Ovary (tissue), 3 donors: ENCODE measurements around the gene CERS6.

Experiments
- EP300 ChIP-seq: sonication (generic); formaldehyde crosslinking; IDR thresholded peaks from one replicate; pipeline ENCODE4 v1.6.1; 2017; ENCODE audit warnings: antibody characterized with exemption
- POLR2A ChIP-seq: fragments of 450-650 bp; IDR thresholded peaks from one replicate; pipeline ENCODE4 v1.6.1; 2017; ENCODE audit warnings: antibody characterized with exemption, mild to moderate bottlenecking, moderate library complexity
- TF ChIP-seq, protein P1 (sequence below), 3 donors: fragments of 450-650 bp in 2 of 3; fragments of 200-600 bp in 1 of 3; IDR thresholded peaks; one replicate each; pipeline versions ENCODE4 v1.5.1 to v1.8.0; 2016 to 2022; ENCODE audit warnings: antibody characterized with exemption in 3 of 3, mild to moderate bottlenecking in 1 of 3
- donor health status: DM: no; HTN: no; CAD: no.

DNA sequence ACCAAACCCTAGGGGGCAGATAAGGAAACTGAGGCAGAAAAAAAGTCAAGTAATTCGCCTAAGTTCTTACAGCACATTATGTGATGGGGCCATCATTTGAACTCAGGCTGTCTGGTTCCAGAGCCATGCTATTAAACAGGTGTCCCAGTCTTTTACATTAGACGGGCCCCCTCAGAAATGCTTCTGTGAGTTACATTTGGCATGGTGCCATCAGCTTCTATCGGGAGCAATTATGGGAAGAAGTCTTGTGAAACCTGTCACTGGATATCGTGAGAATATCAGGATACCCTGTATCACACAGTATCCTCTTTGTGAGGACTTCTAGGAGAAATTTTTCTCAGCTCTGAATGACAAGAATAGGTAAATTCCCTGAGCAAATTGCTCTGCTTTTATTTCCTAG lies 202.6 kb downstream of the CERS6 start:
- TF ChIP-seq, protein P1, sequence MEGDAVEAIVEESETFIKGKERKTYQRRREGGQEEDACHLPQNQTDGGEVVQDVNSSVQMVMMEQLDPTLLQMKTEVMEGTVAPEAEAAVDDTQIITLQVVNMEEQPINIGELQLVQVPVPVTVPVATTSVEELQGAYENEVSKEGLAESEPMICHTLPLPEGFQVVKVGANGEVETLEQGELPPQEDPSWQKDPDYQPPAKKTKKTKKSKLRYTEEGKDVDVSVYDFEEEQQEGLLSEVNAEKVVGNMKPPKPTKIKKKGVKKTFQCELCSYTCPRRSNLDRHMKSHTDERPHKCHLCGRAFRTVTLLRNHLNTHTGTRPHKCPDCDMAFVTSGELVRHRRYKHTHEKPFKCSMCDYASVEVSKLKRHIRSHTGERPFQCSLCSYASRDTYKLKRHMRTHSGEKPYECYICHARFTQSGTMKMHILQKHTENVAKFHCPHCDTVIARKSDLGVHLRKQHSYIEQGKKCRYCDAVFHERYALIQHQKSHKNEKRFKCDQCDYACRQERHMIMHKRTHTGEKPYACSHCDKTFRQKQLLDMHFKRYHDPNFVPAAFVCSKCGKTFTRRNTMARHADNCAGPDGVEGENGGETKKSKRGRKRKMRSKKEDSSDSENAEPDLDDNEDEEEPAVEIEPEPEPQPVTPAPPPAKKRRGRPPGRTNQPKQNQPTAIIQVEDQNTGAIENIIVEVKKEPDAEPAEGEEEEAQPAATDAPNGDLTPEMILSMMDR (IDR thresholded peaks at IDR 0.05): no peak
- no peak for TF ChIP-seq EP300
- no peak for TF ChIP-seq POLR2A
